Activated CD4-positive, alpha-beta T cell treated with anti-CD3 and anti-CD28 coated beads, Interleukin-10, Interleukin-2, amounts not matched to agents 100 ng/mL and 50 ng/mL, durations not matched to agents 16 hours and 8 hours (primary cell): ENCODE data around the gene TCF7L2.

ENCODE experiments used
- DNase-seq: peaks from one replicate; pipeline ENCODE4 v3.0.0-alpha.2; 2020

Gene TCF7L2

GRCh38 chr10:113128450-113129070, 178.5 kb downstream of the TCF7L2 start:
- DNase-seq, result no peak

GRCh38 chr10:113129117-113129516, 179.1 kb downstream of the TCF7L2 start:
- DNase-seq, result no peak

- no peak for DNase-seq
Observed at GRCh38 chr10:113130014-113130641, 180.1 kb downstream of the TCF7L2 start.

- DNase-seq, result no peak
Observed at GRCh38 chr10:113131613-113132261, 181.7 kb downstream of the TCF7L2 start.

- DNase-seq, result no peak
Observed at GRCh38 chr10:113132591-113133121, 182.6 kb downstream of the TCF7L2 start.

- no peak for DNase-seq
Observed at GRCh38 chr10:113133497-113134115, 183.6 kb downstream of the TCF7L2 start.

- DNase-seq, result no peak
Observed at GRCh38 chr10:113135025-113135424, 185.0 kb downstream of the TCF7L2 start.

GRCh38 chr10:113137941-113138685, 188.1 kb downstream of the TCF7L2 start:
- no peak for DNase-seq

GRCh38 chr10:113138937-113139585, 189.0 kb downstream of the TCF7L2 start:
- no peak for DNase-seq

GRCh38 chr10:113139699-113140098, 189.7 kb downstream of the TCF7L2 start:
- no peak for DNase-seq

GRCh38 chr10:113140143-113141011, 190.3 kb downstream of the TCF7L2 start:
- DNase-seq, result no peak

- DNase-seq, result no peak
Observed at GRCh38 chr10:113142601-113143362, 192.7 kb downstream of the TCF7L2 start.

- DNase-seq, result no peak
Observed at GRCh38 chr10:113144576-113144975, 194.5 kb downstream of the TCF7L2 start.

GRCh38 chr10:113148071-113148825, 198.2 kb downstream of the TCF7L2 start:
- no peak for DNase-seq

- no peak for DNase-seq
Observed at GRCh38 chr10:113148901-113149300, 198.9 kb downstream of the TCF7L2 start.

GRCh38 chr10:113149626-113150025, 199.6 kb downstream of the TCF7L2 start:
- DNase-seq, result no peak

- DNase-seq, result no peak
Observed at GRCh38 chr10:113151190-113151666, 201.2 kb downstream of the TCF7L2 start.

- no peak for DNase-seq
Observed at GRCh38 chr10:113153493-113154102, 203.6 kb downstream of the TCF7L2 start.

GRCh38 chr10:113157441-113157840, 207.4 kb downstream of the TCF7L2 start:
- DNase-seq, result no peak
